Activated T-helper 17 cell treated with anti-CD3 and anti-CD28 coated beads, Interleukin-2, amount 50 U/mL, for 72 hours (primary cell): ENCODE data around the gene OR6N1. TPM values are rescaled to one million over a fixed set of nuclear protein-coding genes. Genes with fewer than 3 reads are reported as not detected.

Experiments used
- ATAC-seq: fragments of 150-1000 bp; cut with Tn5 transposase; replicated peaks from 2 replicates; pipeline ENCODE4 v1.10.0; 2021; ENCODE audit warnings: mild to moderate bottlenecking, moderate library complexity
- H3K27ac Mint-ChIP-seq: one replicate; pipeline ENCODE4 v1.8.0; 2022; ENCODE audit warnings: mixed read lengths
- H3K27me3 Mint-ChIP-seq: one replicate; pipeline ENCODE4 v1.8.0; 2022; ENCODE audit warnings: mixed read lengths
- H3K36me3 Mint-ChIP-seq: one replicate; pipeline ENCODE4 v1.8.0; 2022; ENCODE audit warnings: low read depth, mild to moderate bottlenecking, mixed read lengths
- H3K4me1 Mint-ChIP-seq: one replicate; pipeline ENCODE4 v1.8.0; 2022; ENCODE audit warnings: mixed read lengths
- H3K4me3 Mint-ChIP-seq: one replicate; pipeline ENCODE4 v1.8.0; 2022; ENCODE audit warnings: mild to moderate bottlenecking, mixed read lengths
- H3K9me3 Mint-ChIP-seq: one replicate; pipeline ENCODE4 v1.8.0; 2022; ENCODE audit warnings: mixed read lengths
- total RNA-seq, 2 donors: library from RNA; stranded (reverse); gene quantifications; one replicate each; pipeline ENCODE4 v1.2.3, GENCODE V29; 2022

OR6N1 gene
- not detected for total RNA-seq

- no peak within 1 kb of the TSS for H3K27ac Mint-ChIP-seq
- no peak within 1 kb of the TSS for H3K4me3 Mint-ChIP-seq
- no peak for ATAC-seq
- H3K27me3 Mint-ChIP-seq, result peaks cover 11% of the 10 kb centered on the region
- no peaks in the 10 kb centered on the region for H3K9me3 Mint-ChIP-seq
- H3K4me1 Mint-ChIP-seq, result no peaks in the 10 kb centered on the region
- H3K36me3 Mint-ChIP-seq, result no peaks in the 10 kb centered on the region
Measured at GRCh38 chr1:158771950-158772866, at the start of gene OR6N1. Gene OR6N1 (minus strand): TSS chr1:158772195. CDS start chr1:158766682, 5,513 bp downstream.

DNA sequence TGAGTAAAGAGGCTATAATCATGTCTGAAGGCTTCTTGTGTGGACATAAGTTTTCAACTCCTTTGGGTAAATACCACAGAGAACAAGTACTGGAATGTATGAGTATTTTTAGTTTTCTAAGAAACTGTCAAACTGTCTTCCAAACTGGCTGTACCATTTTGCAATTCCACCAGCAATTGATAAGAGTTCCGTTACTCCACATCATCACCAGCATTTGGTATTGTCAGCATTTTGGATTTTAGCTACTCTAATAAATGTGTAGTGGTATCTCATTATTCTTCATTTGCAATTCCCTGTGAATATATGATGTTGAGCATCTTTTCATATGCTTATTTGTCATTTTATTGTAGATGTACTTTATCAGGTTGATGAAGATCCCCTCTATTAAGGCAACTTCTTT is 49.7 kb upstream of the OR6N1 start:
- no peaks in the 10 kb centered on the region for H3K9me3 Mint-ChIP-seq
- H3K4me1 Mint-ChIP-seq, result peaks cover 16% of the 10 kb centered on the region
- H3K36me3 Mint-ChIP-seq, result no peaks in the 10 kb centered on the region
- H3K4me3 Mint-ChIP-seq, result no peak overlapping the region
- H3K27me3 Mint-ChIP-seq, result no peaks in the 10 kb centered on the region
- no peak overlapping the region for H3K27ac Mint-ChIP-seq
- ATAC-seq, result no peak

DNA sequence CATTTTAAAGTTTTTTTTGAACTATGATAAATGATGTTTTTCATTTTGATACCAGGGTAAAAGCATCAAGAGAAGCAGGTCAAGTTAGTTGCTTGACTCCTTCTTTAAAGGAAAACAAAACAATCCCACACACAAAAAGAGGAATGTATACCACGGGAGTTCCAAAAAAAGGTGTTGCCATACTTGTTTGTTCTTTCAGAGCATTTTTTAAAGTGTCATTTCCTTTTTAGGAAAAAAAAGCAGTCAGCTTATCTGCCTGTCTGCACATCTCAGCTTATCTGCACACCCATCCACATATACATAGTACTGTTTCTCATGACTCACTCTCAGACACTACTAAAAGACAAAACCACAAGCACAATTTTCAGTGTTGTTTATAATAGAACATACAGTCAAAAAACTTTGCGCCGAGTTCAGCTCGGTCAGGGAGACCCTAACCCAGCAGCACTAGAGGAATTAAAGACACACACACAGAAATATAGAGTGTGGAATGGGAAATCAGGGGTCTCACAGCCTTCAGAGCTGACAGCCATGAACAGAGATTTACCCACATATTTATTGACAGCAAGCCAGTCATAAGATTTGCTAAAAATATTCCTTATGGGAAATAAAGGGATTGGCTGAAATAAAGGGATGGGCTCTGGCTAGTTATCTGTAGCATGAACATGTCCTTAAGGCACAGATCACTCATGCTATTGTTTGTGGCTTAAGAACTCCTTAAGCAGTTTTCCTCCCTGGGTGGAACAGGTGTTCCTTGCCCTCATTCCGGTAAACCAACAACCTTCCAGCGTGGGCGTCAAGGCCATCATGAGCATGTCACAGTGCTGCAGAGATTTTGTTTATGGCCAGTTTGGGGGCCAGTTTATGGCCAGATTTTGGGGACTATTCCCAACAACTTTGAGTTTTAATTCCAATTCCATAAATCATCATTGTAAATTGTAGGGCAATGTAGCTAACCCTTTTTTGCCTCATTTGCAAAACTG is 47.8 kb upstream of the OR6N1 start:
- Mint-ChIP-seq H3K4me3 (peak overlapping the region; percentile 69), H3K36me3 (no peaks in the 10 kb centered on the region), H3K27ac (peak overlapping the region; percentile 87), H3K9me3 (no peaks in the 10 kb centered on the region), H3K27me3 (no peaks in the 10 kb centered on the region), H3K4me1 (peaks cover 16% of the 10 kb centered on the region)
- peak; percentile 99 for ATAC-seq

DNA sequence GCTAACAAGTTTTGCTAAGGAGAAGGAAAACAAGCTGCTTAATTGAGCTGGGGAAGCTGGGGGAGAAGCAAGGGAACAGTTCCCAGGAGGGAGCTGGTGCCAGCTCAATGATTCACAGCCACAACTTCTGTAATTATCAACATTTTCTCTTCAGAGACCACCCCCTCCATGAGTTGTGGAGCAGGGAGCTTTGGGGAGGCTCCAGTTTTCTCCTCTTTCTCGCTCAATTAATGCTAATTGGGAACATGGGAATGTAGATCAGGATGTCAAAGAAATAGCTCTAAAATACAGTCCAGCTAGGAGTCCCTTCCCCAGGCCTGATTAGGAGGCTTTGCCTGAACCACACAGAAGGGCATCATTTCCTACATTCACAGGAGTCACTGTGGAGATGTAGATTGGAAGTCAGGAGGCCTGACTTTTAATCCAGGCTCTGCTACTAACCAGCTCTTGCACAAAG is 47.0 kb upstream of the OR6N1 start:
- H3K36me3 Mint-ChIP-seq, result no peaks in the 10 kb centered on the region
- peaks cover 16% of the 10 kb centered on the region for H3K4me1 Mint-ChIP-seq
- H3K4me3 Mint-ChIP-seq, result peak overlapping the region; percentile 69
- H3K9me3 Mint-ChIP-seq, result no peaks in the 10 kb centered on the region
- peak; percentile 45 for ATAC-seq
- no peaks in the 10 kb centered on the region for H3K27me3 Mint-ChIP-seq
- H3K27ac Mint-ChIP-seq, result peak overlapping the region; percentile 87

- no peaks in the 10 kb centered on the region for H3K27me3 Mint-ChIP-seq
- peak overlapping the region; percentile 87 for H3K27ac Mint-ChIP-seq
- no peaks in the 10 kb centered on the region for H3K36me3 Mint-ChIP-seq
- ATAC-seq, result no peak
- H3K4me1 Mint-ChIP-seq, result peaks cover 16% of the 10 kb centered on the region
- H3K4me3 Mint-ChIP-seq, result peak overlapping the region; percentile 69
- no peaks in the 10 kb centered on the region for H3K9me3 Mint-ChIP-seq
Measured at GRCh38 chr1:158818560-158818959, 46.6 kb upstream of the OR6N1 start.

DNA sequence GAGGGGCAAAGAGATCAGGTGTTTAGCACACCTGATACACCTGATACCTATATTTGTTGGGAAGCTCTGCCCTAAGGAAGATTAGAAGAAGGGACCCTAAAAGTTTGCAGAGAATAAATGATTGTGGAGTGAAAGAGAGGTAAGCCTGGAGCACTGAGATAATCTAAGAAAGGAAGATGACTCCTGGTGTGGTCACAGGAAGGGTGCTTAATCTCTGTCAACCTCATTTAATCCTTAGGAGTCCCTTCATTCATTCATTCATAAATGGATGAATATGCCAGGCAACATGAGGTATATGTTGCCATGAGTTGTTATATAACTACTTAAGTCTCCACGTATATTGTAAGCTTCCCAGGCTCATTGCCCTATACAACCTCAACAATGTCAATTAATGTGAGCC is 43.0 kb upstream of the OR6N1 start:
- ATAC-seq, result no peak
- Mint-ChIP-seq H3K36me3 (no peaks in the 10 kb centered on the region), H3K9me3 (no peaks in the 10 kb centered on the region), H3K4me3 (no peak overlapping the region), H3K4me1 (peaks cover 16% of the 10 kb centered on the region), H3K27ac (no peak overlapping the region), H3K27me3 (no peaks in the 10 kb centered on the region)

- H3K27ac Mint-ChIP-seq, result no peak overlapping the region
- no peaks in the 10 kb centered on the region for H3K36me3 Mint-ChIP-seq
- no peaks in the 10 kb centered on the region for H3K9me3 Mint-ChIP-seq
Measured at GRCh38 chr1:158813164-158813563, 41.2 kb upstream of the OR6N1 start.

GRCh38 chr1:158812336-158812735 is 40.3 kb upstream of the OR6N1 start:
- H3K9me3 Mint-ChIP-seq, result no peaks in the 10 kb centered on the region
- no peaks in the 10 kb centered on the region for H3K36me3 Mint-ChIP-seq
- H3K4me1 Mint-ChIP-seq, result no peaks in the 10 kb centered on the region

More at GRCh38 chr1:158813164-158813563, 41.2 kb upstream of the OR6N1 start:
- Mint-ChIP-seq H3K4me1 (no peaks in the 10 kb centered on the region), H3K4me3 (no peak overlapping the region), H3K27me3 (no peaks in the 10 kb centered on the region)
- ATAC-seq, result no peak

DNA sequence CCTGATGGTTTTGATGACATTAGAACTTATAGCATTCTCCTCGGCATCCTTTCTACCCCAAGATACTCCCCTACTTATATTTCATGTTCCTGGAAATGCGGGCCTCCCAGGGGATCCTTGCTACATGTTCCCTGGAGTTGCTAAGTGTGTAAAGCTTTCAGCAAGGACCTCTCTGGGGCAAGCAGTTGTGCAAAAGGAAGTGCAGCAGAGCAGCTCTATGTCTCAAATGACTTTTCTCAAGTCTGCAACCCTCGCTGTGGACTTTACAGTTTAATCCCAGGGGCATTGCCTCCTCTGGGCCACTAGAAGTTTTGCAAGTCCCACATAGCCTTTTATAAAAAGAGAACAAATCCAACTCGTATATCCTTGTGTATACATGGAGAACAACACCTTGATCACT is 38.3 kb upstream of the OR6N1 start:
- ATAC-seq, result no peak

More at GRCh38 chr1:158812336-158812735, 40.3 kb upstream of the OR6N1 start:
- Mint-ChIP-seq H3K27me3 (no peaks in the 10 kb centered on the region), H3K27ac (no peak overlapping the region), H3K4me3 (no peak overlapping the region)
- ATAC-seq, result no peak

DNA sequence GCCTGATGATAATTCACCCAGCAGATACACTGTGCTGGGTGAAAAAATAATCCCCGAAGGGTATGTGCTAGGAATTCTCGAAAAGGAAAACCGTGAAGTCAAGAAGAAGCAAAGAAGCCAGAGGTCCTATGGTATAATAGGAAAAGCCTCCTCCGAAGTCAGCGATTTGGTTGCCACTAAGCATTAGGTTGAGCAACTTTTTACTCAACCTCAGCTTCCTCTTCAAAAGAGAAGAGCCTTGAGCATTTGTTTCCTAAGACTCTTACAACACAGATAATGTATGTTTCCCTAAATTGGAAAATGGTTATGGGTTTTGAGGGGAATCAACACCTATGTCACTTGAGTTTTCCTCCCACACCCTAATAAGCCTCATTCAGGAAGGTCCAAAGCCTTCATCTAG is 37.9 kb upstream of the OR6N1 start:
- no peak for ATAC-seq
- no peaks in the 10 kb centered on the region for H3K27me3 Mint-ChIP-seq

More for the DNA sequence above, 38.3 kb upstream of the OR6N1 start:
- H3K27ac Mint-ChIP-seq, result no peak overlapping the region
- H3K9me3 Mint-ChIP-seq, result no peaks in the 10 kb centered on the region
- no peaks in the 10 kb centered on the region for H3K27me3 Mint-ChIP-seq
- H3K4me3 Mint-ChIP-seq, result no peak overlapping the region
- no peaks in the 10 kb centered on the region for H3K4me1 Mint-ChIP-seq
- no peaks in the 10 kb centered on the region for H3K36me3 Mint-ChIP-seq

GRCh38 chr1:158809256-158809655 is 37.3 kb upstream of the OR6N1 start:
- Mint-ChIP-seq H3K27ac (no peak overlapping the region), H3K4me1 (no peaks in the 10 kb centered on the region), H3K36me3 (no peaks in the 10 kb centered on the region), H3K9me3 (no peaks in the 10 kb centered on the region), H3K27me3 (no peaks in the 10 kb centered on the region), H3K4me3 (no peak overlapping the region)
- no peak for ATAC-seq

More for the DNA sequence above, 37.9 kb upstream of the OR6N1 start:
- no peaks in the 10 kb centered on the region for H3K36me3 Mint-ChIP-seq
- no peak overlapping the region for H3K4me3 Mint-ChIP-seq
- no peak overlapping the region for H3K27ac Mint-ChIP-seq
- H3K4me1 Mint-ChIP-seq, result no peaks in the 10 kb centered on the region
- H3K9me3 Mint-ChIP-seq, result no peaks in the 10 kb centered on the region

DNA sequence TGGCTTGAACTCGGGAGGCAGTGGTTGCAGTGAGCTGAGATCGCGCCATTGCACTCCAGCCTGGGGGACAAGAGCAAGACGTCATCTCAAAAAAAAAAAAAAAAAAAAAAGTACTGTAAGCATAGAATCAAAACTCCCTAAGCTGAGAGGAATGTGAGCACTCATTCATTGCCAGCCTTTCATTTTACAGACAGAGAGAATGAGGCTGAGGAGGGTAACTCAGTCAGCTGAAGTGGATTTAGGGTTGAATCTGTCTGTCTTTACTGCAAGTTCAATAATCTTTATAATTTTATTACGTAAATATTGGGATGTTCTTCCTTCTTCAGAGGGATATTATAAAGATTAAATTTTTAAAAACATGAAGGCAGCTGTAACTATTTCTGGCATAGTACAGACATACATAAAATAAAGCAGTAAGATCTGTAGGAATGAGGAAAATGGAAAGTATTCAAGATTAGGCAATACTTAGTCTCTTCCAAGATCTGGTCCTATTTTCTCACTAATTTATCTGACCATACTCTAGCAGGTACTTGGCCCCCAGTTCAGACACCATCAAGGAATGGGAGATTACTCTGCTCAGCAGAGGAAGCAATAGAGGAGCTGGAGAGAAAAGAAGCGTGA is 35.0 kb upstream of the OR6N1 start:
- Mint-ChIP-seq H3K36me3 (no peaks in the 10 kb centered on the region), H3K4me1 (no peaks in the 10 kb centered on the region), H3K9me3 (no peaks in the 10 kb centered on the region), H3K27ac (no peak overlapping the region), H3K27me3 (peaks cover 3% of the 10 kb centered on the region), H3K4me3 (no peak overlapping the region)
- no peak for ATAC-seq

DNA sequence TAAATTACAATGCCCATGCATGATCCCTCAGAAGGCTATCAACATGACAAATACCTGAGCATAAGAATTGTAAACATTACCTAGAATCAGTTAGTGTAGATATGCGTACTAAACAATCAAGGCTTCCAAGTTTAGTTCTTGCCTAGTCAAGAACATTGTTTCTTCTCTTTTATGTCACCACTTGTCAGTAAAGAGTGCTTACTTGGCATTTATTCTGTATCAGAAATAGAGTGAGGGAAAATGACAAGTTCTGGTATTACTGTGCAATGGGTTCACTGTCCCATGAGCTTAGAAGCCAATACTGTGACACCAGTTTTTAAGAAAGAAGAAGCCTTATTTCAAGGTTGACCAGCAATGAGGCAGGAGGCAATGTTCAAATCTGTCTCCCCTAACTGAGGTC is 31.7 kb upstream of the OR6N1 start:
- no peak for ATAC-seq
- Mint-ChIP-seq H3K27me3 (peaks cover 11% of the 10 kb centered on the region), H3K36me3 (no peaks in the 10 kb centered on the region), H3K4me1 (no peaks in the 10 kb centered on the region), H3K9me3 (no peaks in the 10 kb centered on the region), H3K27ac (no peak overlapping the region), H3K4me3 (no peak overlapping the region)

- Mint-ChIP-seq H3K4me1 (no peaks in the 10 kb centered on the region), H3K36me3 (no peaks in the 10 kb centered on the region), H3K27me3 (peaks cover 11% of the 10 kb centered on the region), H3K27ac (no peak overlapping the region), H3K4me3 (no peak overlapping the region), H3K9me3 (no peaks in the 10 kb centered on the region)
- ATAC-seq, result no peak
Measured at GRCh38 chr1:158801396-158801795, 29.4 kb upstream of the OR6N1 start.
